Measurements from ENCODE around the gene RSPO3.

The RSPO3 gene

DNA sequence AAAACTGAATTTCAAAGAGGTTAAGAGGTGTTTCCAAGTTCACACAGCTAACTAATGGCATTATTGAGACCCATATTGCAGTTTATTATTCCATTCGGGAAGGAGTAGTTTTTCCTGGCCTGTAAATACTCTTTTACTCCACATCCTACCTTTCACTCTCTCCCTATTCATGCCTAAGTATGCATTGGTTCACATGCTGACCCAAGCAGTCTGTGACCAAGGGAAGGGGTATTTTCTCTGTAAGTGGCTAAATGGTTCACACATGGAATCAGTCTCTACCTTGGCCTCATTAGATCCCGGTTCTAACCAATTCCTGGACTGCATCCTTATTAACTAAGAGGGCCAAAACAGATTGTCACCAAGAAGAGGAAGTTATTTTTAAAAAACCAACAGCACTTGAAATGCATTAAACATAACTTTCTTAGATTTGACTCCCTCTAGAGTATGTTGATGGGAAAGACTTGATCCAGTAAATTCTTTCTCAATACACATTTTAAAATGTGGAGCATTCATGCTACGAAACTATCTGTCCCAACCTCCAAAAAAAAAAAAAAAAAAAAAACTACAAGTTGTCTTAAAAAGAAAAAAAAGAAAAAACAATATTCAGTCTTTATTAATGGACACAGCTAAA, 17.8 kb upstream of the RSPO3 start:
- Histone ChIP-seq H3K4me3 (ENCODE audit: low read depth, low read length) (no peak overlapping the region), H3K27ac (ENCODE audit: extremely low read depth, low read depth, low read length) (no peak overlapping the region), H3K36me3 (ENCODE audit: control insufficient read depth in 2 of 2, insufficient read depth in 1 of 2, low read length in 2 of 2) (no peaks in the 10 kb centered on the region), H3K9me3 (ENCODE audit: control insufficient read depth, insufficient read depth, low read depth, low read length) (no peaks in the 10 kb centered on the region), H3K4me1 (ENCODE audit: control insufficient read depth, insufficient read depth, low read length) (no peaks in the 10 kb centered on the region)
- no peak for TF ChIP-seq SALL2 (tag by site-specific recombination; IDR thresholded peaks at IDR 0.05; ENCODE audit: borderline replicate concordance)
- no peak for TF ChIP-seq ZNF239 (tag by site-specific recombination; IDR thresholded peaks at IDR 0.05)
- no peak for TF ChIP-seq ZEB2 (tag by site-specific recombination; IDR thresholded peaks at IDR 0.05)
- TF ChIP-seq, protein P1, sequence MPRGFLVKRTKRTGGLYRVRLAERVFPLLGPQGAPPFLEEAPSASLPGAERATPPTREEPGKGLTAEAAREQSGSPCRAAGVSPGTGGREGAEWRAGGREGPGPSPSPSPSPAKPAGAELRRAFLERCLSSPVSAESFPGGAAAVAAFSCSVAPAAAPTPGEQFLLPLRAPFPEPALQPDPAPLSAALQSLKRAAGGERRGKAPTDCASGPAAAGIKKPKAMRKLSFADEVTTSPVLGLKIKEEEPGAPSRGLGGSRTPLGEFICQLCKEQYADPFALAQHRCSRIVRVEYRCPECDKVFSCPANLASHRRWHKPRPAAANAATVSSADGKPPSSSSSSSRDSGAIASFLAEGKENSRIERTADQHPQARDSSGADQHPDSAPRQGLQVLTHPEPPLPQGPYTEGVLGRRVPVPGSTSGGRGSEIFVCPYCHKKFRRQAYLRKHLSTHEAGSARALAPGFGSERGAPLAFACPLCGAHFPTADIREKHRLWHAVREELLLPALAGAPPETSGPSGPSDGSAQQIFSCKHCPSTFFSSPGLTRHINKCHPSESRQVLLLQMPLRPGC (tag by site-specific recombination; IDR thresholded peaks at IDR 0.05) = no peak
- TF ChIP-seq, protein P2, sequence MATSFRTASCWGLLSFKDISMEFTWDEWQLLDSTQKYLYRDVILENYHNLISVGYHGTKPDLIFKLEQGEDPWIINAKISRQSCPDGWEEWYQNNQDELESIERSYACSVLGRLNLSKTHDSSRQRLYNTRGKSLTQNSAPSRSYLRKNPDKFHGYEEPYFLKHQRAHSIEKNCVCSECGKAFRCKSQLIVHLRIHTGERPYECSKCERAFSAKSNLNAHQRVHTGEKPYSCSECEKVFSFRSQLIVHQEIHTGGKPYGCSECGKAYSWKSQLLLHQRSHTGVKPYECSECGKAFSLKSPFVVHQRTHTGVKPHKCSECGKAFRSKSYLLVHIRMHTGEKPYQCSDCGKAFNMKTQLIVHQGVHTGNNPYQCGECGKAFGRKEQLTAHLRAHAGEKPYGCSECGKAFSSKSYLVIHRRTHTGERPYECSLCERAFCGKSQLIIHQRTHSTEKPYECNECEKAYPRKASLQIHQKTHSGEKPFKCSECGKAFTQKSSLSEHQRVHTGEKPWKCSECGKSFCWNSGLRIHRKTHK (tag by site-specific recombination; IDR thresholded peaks at IDR 0.05) = no peak
- TF ChIP-seq ZXDB (tag by site-specific recombination; IDR thresholded peaks at IDR 0.05) = no peak
- TF ChIP-seq ZNF621 (tag by site-specific recombination; IDR thresholded peaks at IDR 0.05) = no peak
- TF ChIP-seq, protein P3, sequence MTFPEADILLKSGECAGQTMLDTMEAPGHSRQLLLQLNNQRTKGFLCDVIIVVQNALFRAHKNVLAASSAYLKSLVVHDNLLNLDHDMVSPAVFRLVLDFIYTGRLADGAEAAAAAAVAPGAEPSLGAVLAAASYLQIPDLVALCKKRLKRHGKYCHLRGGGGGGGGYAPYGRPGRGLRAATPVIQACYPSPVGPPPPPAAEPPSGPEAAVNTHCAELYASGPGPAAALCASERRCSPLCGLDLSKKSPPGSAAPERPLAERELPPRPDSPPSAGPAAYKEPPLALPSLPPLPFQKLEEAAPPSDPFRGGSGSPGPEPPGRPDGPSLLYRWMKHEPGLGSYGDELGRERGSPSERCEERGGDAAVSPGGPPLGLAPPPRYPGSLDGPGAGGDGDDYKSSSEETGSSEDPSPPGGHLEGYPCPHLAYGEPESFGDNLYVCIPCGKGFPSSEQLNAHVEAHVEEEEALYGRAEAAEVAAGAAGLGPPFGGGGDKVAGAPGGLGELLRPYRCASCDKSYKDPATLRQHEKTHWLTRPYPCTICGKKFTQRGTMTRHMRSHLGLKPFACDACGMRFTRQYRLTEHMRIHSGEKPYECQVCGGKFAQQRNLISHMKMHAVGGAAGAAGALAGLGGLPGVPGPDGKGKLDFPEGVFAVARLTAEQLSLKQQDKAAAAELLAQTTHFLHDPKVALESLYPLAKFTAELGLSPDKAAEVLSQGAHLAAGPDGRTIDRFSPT (tag by site-specific recombination; IDR thresholded peaks at IDR 0.05) = no peak
- TF ChIP-seq ZNF549 (tag by site-specific recombination; IDR thresholded peaks at IDR 0.05) = no peak
- CTCF ChIA-PET = interaction anchor here (0.6 to 1.3 kb wide), 5 partner anchors 9 to 741 kb away, joined by 3 to 4 read pairs (median 4); no protein-coding TSS in a partner anchor
- POLR2A ChIA-PET = no interaction called here

DNA sequence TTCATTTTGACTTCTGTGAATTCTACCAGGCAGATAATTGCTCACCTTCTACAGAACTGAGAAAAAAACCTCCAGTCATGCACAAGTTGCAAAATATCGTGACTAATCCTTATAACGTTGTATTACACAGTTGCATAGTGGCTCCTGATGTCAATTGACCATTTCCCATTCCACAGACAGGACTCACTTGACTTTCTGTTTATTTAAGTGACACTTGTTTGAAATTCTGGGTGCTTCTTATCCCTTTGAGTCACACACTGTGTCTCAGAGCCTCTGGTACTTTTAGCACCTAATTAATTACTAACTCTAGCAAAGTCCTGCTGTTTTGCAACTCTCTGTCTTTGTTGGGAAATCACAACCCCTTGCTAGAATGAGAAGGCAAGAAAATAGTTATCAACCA, 16.2 kb upstream of the RSPO3 start:
- CTCF ChIA-PET = no interaction called here
- H3K27ac ChIP-seq (ENCODE audit: extremely low read depth, low read depth, low read length) = no peak overlapping the region
- no peak overlapping the region for H3K4me3 ChIP-seq (ENCODE audit: low read depth, low read length)
- POLR2A ChIA-PET = no interaction called here
- TF ChIP-seq, protein P4, sequence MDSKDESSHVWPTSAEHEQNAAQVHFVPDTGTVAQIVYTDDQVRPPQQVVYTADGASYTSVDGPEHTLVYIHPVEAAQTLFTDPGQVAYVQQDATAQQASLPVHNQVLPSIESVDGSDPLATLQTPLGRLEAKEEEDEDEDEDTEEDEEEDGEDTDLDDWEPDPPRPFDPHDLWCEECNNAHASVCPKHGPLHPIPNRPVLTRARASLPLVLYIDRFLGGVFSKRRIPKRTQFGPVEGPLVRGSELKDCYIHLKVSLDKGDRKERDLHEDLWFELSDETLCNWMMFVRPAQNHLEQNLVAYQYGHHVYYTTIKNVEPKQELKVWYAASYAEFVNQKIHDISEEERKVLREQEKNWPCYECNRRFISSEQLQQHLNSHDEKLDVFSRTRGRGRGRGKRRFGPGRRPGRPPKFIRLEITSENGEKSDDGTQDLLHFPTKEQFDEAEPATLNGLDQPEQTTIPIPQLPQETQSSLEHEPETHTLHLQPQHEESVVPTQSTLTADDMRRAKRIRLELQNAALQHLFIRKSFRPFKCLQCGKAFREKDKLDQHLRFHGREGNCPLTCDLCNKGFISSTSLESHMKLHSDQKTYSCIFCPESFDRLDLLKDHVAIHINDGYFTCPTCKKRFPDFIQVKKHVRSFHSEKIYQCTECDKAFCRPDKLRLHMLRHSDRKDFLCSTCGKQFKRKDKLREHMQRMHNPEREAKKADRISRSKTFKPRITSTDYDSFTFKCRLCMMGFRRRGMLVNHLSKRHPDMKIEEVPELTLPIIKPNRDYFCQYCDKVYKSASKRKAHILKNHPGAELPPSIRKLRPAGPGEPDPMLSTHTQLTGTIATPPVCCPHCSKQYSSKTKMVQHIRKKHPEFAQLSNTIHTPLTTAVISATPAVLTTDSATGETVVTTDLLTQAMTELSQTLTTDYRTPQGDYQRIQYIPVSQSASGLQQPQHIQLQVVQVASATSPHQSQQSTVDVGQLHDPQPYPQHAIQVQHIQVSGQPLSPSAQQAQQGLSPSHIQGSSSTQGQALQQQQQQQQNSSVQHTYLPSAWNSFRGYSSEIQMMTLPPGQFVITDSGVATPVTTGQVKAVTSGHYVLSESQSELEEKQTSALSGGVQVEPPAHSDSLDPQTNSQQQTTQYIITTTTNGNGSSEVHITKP (tag by site-specific recombination; IDR thresholded peaks at IDR 0.05) = no peak
- TF ChIP-seq ZNF544 (tag by site-specific recombination; IDR thresholded peaks at IDR 0.05) (no peak), ZNF514 (tag by site-specific recombination; IDR thresholded peaks at IDR 0.05) (no peak), YY1 (tag by site-specific recombination; IDR thresholded peaks at IDR 0.05) (no peak), ZNF560 (tag by site-specific recombination; IDR thresholded peaks at IDR 0.05; ENCODE audit: borderline replicate concordance) (no peak), ZFP69B (tag by site-specific recombination; IDR thresholded peaks at IDR 0.05) (no peak), ZBTB20 (tag by site-specific recombination; IDR thresholded peaks at IDR 0.05) (no peak), KLF9 (tag by site-specific recombination; IDR thresholded peaks at IDR 0.05; ENCODE audit: low read depth) (no peak), ZNF596 (tag by site-specific recombination; IDR thresholded peaks at IDR 0.05) (no peak)
- H3K36me3 ChIP-seq (ENCODE audit: control insufficient read depth in 2 of 2, insufficient read depth in 1 of 2, low read length in 2 of 2) = no peaks in the 10 kb centered on the region
- H3K4me1 ChIP-seq (ENCODE audit: control insufficient read depth, insufficient read depth, low read length) = no peaks in the 10 kb centered on the region
- H3K9me3 ChIP-seq (ENCODE audit: control insufficient read depth, insufficient read depth, low read depth, low read length) = no peaks in the 10 kb centered on the region

Measured in HEK293 (cell line).